Neural crest cell (in vitro differentiated cells): ENCODE results near the gene C6orf136. TPM values are rescaled to one million over a fixed set of nuclear protein-coding genes. Genes with fewer than 3 reads are reported as not detected.
A peak's percentile ranks its signal among the peaks of the same experiment; 100 is the strongest.

Experiments
- DNase-seq: peaks from one replicate; pipeline ENCODE4 v3.0.0; 2021; ENCODE audit warnings: low read depth, mixed read lengths, low spot score
- H3K27ac Mint-ChIP-seq: one replicate; pipeline ENCODE4 v1.8.0; 2021; ENCODE audit warnings: mild to moderate bottlenecking, mixed read lengths; ENCODE audit not compliant: unreplicated experiment
- H3K27me3 Mint-ChIP-seq: 2 replicates; pipeline ENCODE4 v1.8.0; 2021; ENCODE audit warnings: low read depth, mild to moderate bottlenecking, mixed read lengths
- H3K36me3 Mint-ChIP-seq: 2 replicates; pipeline ENCODE4 v1.8.0; 2021; ENCODE audit warnings: low read depth, mild to moderate bottlenecking, mixed read lengths
- H3K4me1 Mint-ChIP-seq: 2 replicates; pipeline ENCODE4 v1.8.0; 2021; ENCODE audit warnings: mixed read lengths
- H3K4me3 Mint-ChIP-seq: one replicate; pipeline ENCODE4 v1.8.0; 2021; ENCODE audit warnings: mild to moderate bottlenecking, mixed read lengths
- H3K9me3 Mint-ChIP-seq: 2 replicates; pipeline ENCODE4 v1.8.0; 2021; ENCODE audit warnings: mixed read lengths
- CTCF ChIP-seq: fragments of 200-600 bp; sonication (generic); conservative IDR thresholded peaks from 2 replicates; pipeline ENCODE4 v1.5.0; 2021; ENCODE audit warnings: antibody characterized with exemption, mild to moderate bottlenecking
- total RNA-seq: library from RNA; stranded (reverse); gene quantifications from 2 replicates; pipeline ENCODE4 v1.2.1, GENCODE V29; 2021

C6orf136 gene
- total RNA-seq, 1 donor from 2014 or later = 17.4 TPM

GRCh38 chr6:30682143-30683117 is 35.5 kb downstream of the C6orf136 start:
- Mint-ChIP-seq H3K9me3 (no peaks in the 10 kb centered on the region), H3K36me3 (peaks cover 8% of the 10 kb centered on the region), H3K4me3 (peak overlapping the region; percentile 90), H3K27me3 (no peaks in the 10 kb centered on the region), H3K4me1 (peaks cover 71% of the 10 kb centered on the region), H3K27ac (no peak overlapping the region)
- TF ChIP-seq CTCF = no peak
- DNase-seq = no peak

- H3K4me3 Mint-ChIP-seq = peak overlapping the region; percentile 90
- peaks cover 8% of the 10 kb centered on the region for H3K36me3 Mint-ChIP-seq
- H3K9me3 Mint-ChIP-seq = no peaks in the 10 kb centered on the region
- TF ChIP-seq CTCF = no peak
- H3K4me1 Mint-ChIP-seq = peaks cover 81% of the 10 kb centered on the region
- no peak for DNase-seq
- H3K27ac Mint-ChIP-seq = no peak overlapping the region
- no peaks in the 10 kb centered on the region for H3K27me3 Mint-ChIP-seq
Observed at GRCh38 chr6:30683183-30683979, 36.4 kb downstream of the C6orf136 start.

GRCh38 chr6:30683980-30684338 is 37.0 kb downstream of the C6orf136 start:
- DNase-seq = no peak
- Mint-ChIP-seq H3K4me3 (peak overlapping the region; percentile 90), H3K27me3 (no peaks in the 10 kb centered on the region), H3K9me3 (no peaks in the 10 kb centered on the region), H3K4me1 (peaks cover 83% of the 10 kb centered on the region), H3K36me3 (peaks cover 6% of the 10 kb centered on the region), H3K27ac (peak overlapping the region; percentile 76)
- no peak for TF ChIP-seq CTCF

GRCh38 chr6:30684386-30685156 is 37.6 kb downstream of the C6orf136 start:
- peak overlapping the region; percentile 76 for H3K27ac Mint-ChIP-seq
- peaks cover 83% of the 10 kb centered on the region for H3K4me1 Mint-ChIP-seq
- peaks cover 3% of the 10 kb centered on the region for H3K36me3 Mint-ChIP-seq
- H3K9me3 Mint-ChIP-seq = no peaks in the 10 kb centered on the region
- H3K27me3 Mint-ChIP-seq = no peaks in the 10 kb centered on the region
- TF ChIP-seq CTCF = no peak
- no peak for DNase-seq
- peak overlapping the region; percentile 96 for H3K4me3 Mint-ChIP-seq
